Endothelial cell of umbilical vein (primary cell): Measurements from ENCODE around the gene NFIA. TPM values are rescaled to one million over a fixed set of nuclear protein-coding genes. Genes with fewer than 3 reads are reported as not detected.

Experiments used
- BruUV-seq: library from RNA; stranded (reverse); fragments of 400-500 nt; replicated peaks from 2 replicates; lab custom pipeline; 2021; lab: Mats Ljungman, UMichigan
- CTCF ChIA-PET: fragments of 300-600, 350-600 bp; sonication (Branson Sonifier 250); formaldehyde crosslinking; loops from one replicate; lab custom pipeline; 2021; ENCODE audit warnings: antibody characterized with exemption, inconsistent platforms; lab: Charles Lee
- POLR2A ChIA-PET: fragments of 300-600, 350-600 bp; sonication (Branson Sonifier 250); formaldehyde crosslinking; loops from one replicate; lab custom pipeline; 2021; ENCODE audit warnings: antibody characterized with exemption, inconsistent platforms; lab: Charles Lee
- DNase-seq: peaks from one replicate; pipeline ENCODE4 v3.0.0-alpha.2; 2011; ENCODE audit warnings: low read depth, low spot score
- FAIRE-seq: peaks from 2 replicates; lab custom pipeline; 2011; peaks lifted over from hg19 to GRCh38; lab: Jason Lieb, UNC
- H2AFZ ChIP-seq: 2 replicates; pipeline ENCODE4 v1.6.0; 2012; ENCODE audit warnings: low read depth, low read length, control low read depth, inconsistent platforms
- H3K27ac ChIP-seq: 2 replicates; pipeline ENCODE4 v1.5.1; 2011; ENCODE audit warnings: low read depth, mild to moderate bottlenecking, control low read depth, low read length, moderate library complexity; ENCODE audit not compliant: insufficient read depth
- H3K27me3 ChIP-seq, 2 experiments: 2 replicates each; pipeline versions ENCODE4 v1.6.0 to v1.6.1; 2011; ENCODE audit warnings: low read length in 2 of 2, mixed read lengths in 1 of 2; ENCODE audit not compliant: control insufficient read depth in 2 of 2, insufficient read depth in 2 of 2
- H3K36me3 ChIP-seq, 2 experiments: 2 replicates in 1 of 2; 3 replicates in 1 of 2; pipeline ENCODE4 v1.5.1; 2011; ENCODE audit warnings: low read length in 2 of 2, mild to moderate bottlenecking in 1 of 2, moderate library complexity in 1 of 2; ENCODE audit not compliant: control insufficient read depth in 2 of 2, insufficient read depth in 2 of 2; ENCODE audit errors: extremely low read depth in 1 of 2
- H3K4me1 ChIP-seq: 3 replicates; pipeline ENCODE4 v1.5.1; 2011; ENCODE audit warnings: mild to moderate bottlenecking, low read length; ENCODE audit not compliant: control insufficient read depth, insufficient read depth; ENCODE audit errors: extremely low read depth
- H3K4me2 ChIP-seq: 2 replicates; pipeline ENCODE4 v1.6.1; 2011; ENCODE audit warnings: low read length, control low read depth, mixed read lengths; ENCODE audit not compliant: insufficient read depth
- H3K4me3 ChIP-seq, 3 experiments: fragments of 200-600 bp in 1 of 3; sonication (generic), shearing (Covaris generic) in 1 of 3; replicated peaks in 1 of 3; 2 replicates each; pipeline ENCODE4 v1.5.1; 2011 to 2016; ENCODE audit warnings: control low read depth in 3 of 3, low read length in 3 of 3, mild to moderate bottlenecking in 2 of 3, inconsistent platforms in 1 of 3, low read depth in 1 of 3, moderate library complexity in 1 of 3; ENCODE audit not compliant: insufficient read depth in 1 of 3
- H3K79me2 ChIP-seq: 2 replicates; pipeline ENCODE4 v1.6.0; 2012; ENCODE audit warnings: low read length, inconsistent platforms; ENCODE audit not compliant: control insufficient read depth, insufficient read depth
- H3K9ac ChIP-seq: replicated peaks from 2 replicates; pipeline ENCODE3; 2011; ENCODE audit warnings: low read length, control low read depth; ENCODE audit not compliant: insufficient read depth; ENCODE audit errors: extremely low read depth
- H3K9me1 ChIP-seq: replicated peaks from 3 replicates; pipeline ENCODE4 v1.6.0; 2011; ENCODE audit warnings: mild to moderate bottlenecking, low read length; ENCODE audit not compliant: control insufficient read depth, insufficient read depth; ENCODE audit errors: extremely low read depth
- H3K9me3 ChIP-seq: replicated peaks from 2 replicates; pipeline ENCODE4 v1.5.1; 2012; ENCODE audit warnings: low read length, inconsistent platforms; ENCODE audit not compliant: control insufficient read depth, insufficient read depth
- H4K20me1 ChIP-seq: replicated peaks from 2 replicates; pipeline ENCODE3; 2011; ENCODE audit warnings: mild to moderate bottlenecking, low read length; ENCODE audit not compliant: control insufficient read depth, insufficient read depth; ENCODE audit errors: extremely low read depth
- EZH2 ChIP-seq: IDR thresholded peaks from 2 replicates; pipeline ENCODE4 v1.6.1; 2012; ENCODE audit warnings: borderline replicate concordance, low read depth, mild to moderate bottlenecking, moderate library complexity, low read length, inconsistent platforms; ENCODE audit not compliant: severe bottlenecking
- FOS ChIP-seq: IDR thresholded peaks from 2 replicates; pipeline ENCODE4 v1.6.1; 2011; ENCODE audit warnings: mild to moderate bottlenecking, low read length, moderate library complexity, borderline replicate concordance; ENCODE audit not compliant: insufficient read depth
- GATA2 ChIP-seq: IDR thresholded peaks from 2 replicates; pipeline ENCODE4 v1.7.0; 2011; ENCODE audit warnings: low read depth, mild to moderate bottlenecking, moderate library complexity, mixed read lengths, low read length; ENCODE audit not compliant: insufficient read length, insufficient read depth
- JUN ChIP-seq: IDR thresholded peaks from 2 replicates; pipeline ENCODE4 v1.6.1; 2011; ENCODE audit warnings: borderline replicate concordance, low read depth; ENCODE audit not compliant: insufficient read length, insufficient read depth
- MYC ChIP-seq: IDR thresholded peaks from one replicate; pipeline ENCODE4 v1.6.1; 2011; ENCODE audit warnings: mild to moderate bottlenecking, low read depth, low read length
- POLR2A ChIP-seq: IDR thresholded peaks from 2 replicates; pipeline ENCODE4 v1.6.1; 2012; ENCODE audit warnings: low read depth, mild to moderate bottlenecking, control low read depth, low read length
- POLR2AphosphoS5 ChIP-seq: IDR thresholded peaks from 2 replicates; pipeline ENCODE4 v1.6.1; 2012; ENCODE audit warnings: low read depth, mild to moderate bottlenecking, control low read depth, low read length, moderate library complexity; ENCODE audit not compliant: insufficient read depth
- dilution Hi-C: fragments of 300-500 bp; cut with MboI; formaldehyde crosslinking; loops from one replicate; pipeline ENCODE4 v1.15.0; 2019; ENCODE audit warnings: low sequenced_read_pairs; ENCODE audit not compliant: extremely low pct_ligation_motif_present
- intact Hi-C: fragments of 100-400 bp; cut with micrococcal nuclease; formaldehyde crosslinking; loops from one replicate; pipeline ENCODE4 v1.10.0; 2022
- polyA plus RNA-seq, 4 experiments: library from polyadenylated mRNA; depleted of rRNA in 3 of 4; stranded (reverse) in 3 of 4; unstranded in 1 of 4; fragments of >200 nt; gene quantifications; 2 replicates each; pipeline versions ENCODE4 v1.2.1 to v1.2.3, GENCODE V29; 2011 to 2012; ENCODE audit warnings: missing spikeins in 1 of 4
- total RNA-seq: library from RNA; stranded (reverse); gene quantifications from 2 replicates; pipeline ENCODE4 v1.2.3, GENCODE V29; 2021
- TF ChIP-seq, protein P1 (sequence below), 2 donors: IDR thresholded peaks; 1 replicate in 1 of 2; 2 replicates in 1 of 2; pipeline ENCODE4 v1.5.1; 2011; ENCODE audit warnings: low read length in 2 of 2, mild to moderate bottlenecking in 2 of 2, moderate library complexity in 2 of 2, control low read depth in 1 of 2, inconsistent platforms in 1 of 2, low read depth in 1 of 2; ENCODE audit not compliant: insufficient read depth in 1 of 2; ENCODE audit errors: extremely low read depth in 1 of 2
- TF ChIP-seq, protein P2 (sequence below): IDR thresholded peaks from 2 replicates; pipeline ENCODE4 v1.6.1; 2011; ENCODE audit not compliant: insufficient read depth, insufficient read length

NFIA gene
- total and polyA plus RNA-seq, 2 donors (not counting 3 experiments of a cell fraction or from before 2014, with no cell fraction given), result 25.5 to 47.0 TPM

DNA sequence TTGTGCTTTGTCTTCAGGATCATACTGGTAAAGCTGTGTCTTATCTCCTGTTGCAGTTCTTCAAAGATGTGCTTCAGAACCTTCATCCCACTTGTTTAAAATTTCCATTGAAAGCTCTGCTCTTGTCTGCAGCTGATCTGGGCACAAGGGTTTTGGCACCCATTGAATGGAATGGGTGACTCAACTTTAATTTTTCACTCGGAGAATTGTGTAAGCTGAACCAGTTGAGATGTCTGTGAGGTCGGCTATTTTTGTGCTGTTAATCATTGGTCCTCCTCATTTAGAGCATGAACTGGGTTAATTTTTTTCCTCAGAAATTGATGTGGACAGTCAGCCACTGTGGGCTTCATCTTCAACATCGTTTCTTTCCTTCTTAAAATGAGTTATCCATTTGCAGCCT is 390.5 kb downstream of the NFIA start:
- H3K4me2 ChIP-seq, result no peak overlapping the region
- BruUV-seq, result no TSS peak
- no peaks in the 10 kb centered on the region for H3K9me1 ChIP-seq
- FAIRE-seq, result no peak
- ChIA-PET CTCF (no interaction called here), POLR2A (no interaction called here)
- no peaks in the 10 kb centered on the region for H3K4me1 ChIP-seq
- H3K27ac ChIP-seq, result no peak overlapping the region
- H3K4me3 ChIP-seq, result no peak overlapping the region
- no peak overlapping the region for H2AFZ ChIP-seq
- dilution Hi-C loops, result no loop called here
- H3K9ac ChIP-seq, result no peak overlapping the region
- H3K36me3 ChIP-seq, result no peaks in the 10 kb centered on the region
- no peak for TF ChIP-seq GATA2
- no peak for TF ChIP-seq POLR2A
- TF ChIP-seq JUN, result no peak
- TF ChIP-seq, protein P1, sequence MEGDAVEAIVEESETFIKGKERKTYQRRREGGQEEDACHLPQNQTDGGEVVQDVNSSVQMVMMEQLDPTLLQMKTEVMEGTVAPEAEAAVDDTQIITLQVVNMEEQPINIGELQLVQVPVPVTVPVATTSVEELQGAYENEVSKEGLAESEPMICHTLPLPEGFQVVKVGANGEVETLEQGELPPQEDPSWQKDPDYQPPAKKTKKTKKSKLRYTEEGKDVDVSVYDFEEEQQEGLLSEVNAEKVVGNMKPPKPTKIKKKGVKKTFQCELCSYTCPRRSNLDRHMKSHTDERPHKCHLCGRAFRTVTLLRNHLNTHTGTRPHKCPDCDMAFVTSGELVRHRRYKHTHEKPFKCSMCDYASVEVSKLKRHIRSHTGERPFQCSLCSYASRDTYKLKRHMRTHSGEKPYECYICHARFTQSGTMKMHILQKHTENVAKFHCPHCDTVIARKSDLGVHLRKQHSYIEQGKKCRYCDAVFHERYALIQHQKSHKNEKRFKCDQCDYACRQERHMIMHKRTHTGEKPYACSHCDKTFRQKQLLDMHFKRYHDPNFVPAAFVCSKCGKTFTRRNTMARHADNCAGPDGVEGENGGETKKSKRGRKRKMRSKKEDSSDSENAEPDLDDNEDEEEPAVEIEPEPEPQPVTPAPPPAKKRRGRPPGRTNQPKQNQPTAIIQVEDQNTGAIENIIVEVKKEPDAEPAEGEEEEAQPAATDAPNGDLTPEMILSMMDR (IDR thresholded peaks at IDR 0.05; ENCODE audit: extremely low read depth in 1 of 2, insufficient read depth in 1 of 2, low read depth in 1 of 2, low read length in 2 of 2), result no peak
- TF ChIP-seq POLR2AphosphoS5, result no peak
- TF ChIP-seq MYC, result no peak
- TF ChIP-seq, protein P2, sequence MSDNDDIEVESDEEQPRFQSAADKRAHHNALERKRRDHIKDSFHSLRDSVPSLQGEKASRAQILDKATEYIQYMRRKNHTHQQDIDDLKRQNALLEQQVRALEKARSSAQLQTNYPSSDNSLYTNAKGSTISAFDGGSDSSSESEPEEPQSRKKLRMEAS, result no peak
- TF ChIP-seq EZH2, result no peak
- TF ChIP-seq FOS, result no peak
- no peak for DNase-seq
- no peaks in the 10 kb centered on the region for H3K27me3 ChIP-seq
- intact Hi-C loops, result no loop called here
- no peaks in the 10 kb centered on the region for H3K79me2 ChIP-seq
- H4K20me1 ChIP-seq, result no peaks in the 10 kb centered on the region
- H3K9me3 ChIP-seq, result no peaks in the 10 kb centered on the region
